H1 (cell line): ENCODE measurements around the gene THPO. TPM values are rescaled to one million over a fixed set of nuclear protein-coding genes. Genes with fewer than 3 reads are reported as not detected.

Experiments
- CTCF ChIA-PET: fragments of 300-600 bp; sonication (Branson Sonifier 250); formaldehyde crosslinking; loops from one replicate; lab custom pipeline; 2021; ENCODE audit not compliant: partially characterized antibody; lab: Charles Lee
- POLR2A ChIA-PET: fragments of 300-600 bp; sonication (Branson Sonifier 250); formaldehyde crosslinking; loops from one replicate; lab custom pipeline; 2021; ENCODE audit warnings: inconsistent platforms; ENCODE audit not compliant: partially characterized antibody; lab: Charles Lee
- DNase-seq, 2 experiments: peaks; one replicate each; pipeline versions ENCODE4 v3.0.0 to v3.0.0-alpha.2; 2010 to 2022; ENCODE audit warnings: low spot score in 2 of 2, low read depth in 1 of 2, mixed read lengths in 1 of 2
- FAIRE-seq: peaks from 2 replicates; lab custom pipeline; 2011; peaks lifted over from hg19 to GRCh38; lab: Jason Lieb, UNC
- H2AFZ ChIP-seq: 2 replicates; pipeline ENCODE4 v1.8.1; 2012; ENCODE audit warnings: low read length, inconsistent platforms
- H2AK5ac ChIP-seq: 2 replicates; pipeline ENCODE4 v1.6.1; 2013; ENCODE audit warnings: low read depth, low read length
- H2BK120ac ChIP-seq: replicated peaks from 2 replicates; pipeline ENCODE3; 2013; ENCODE audit warnings: low read depth, low read length, inconsistent platforms
- H2BK12ac ChIP-seq: 2 replicates; pipeline ENCODE4 v1.6.1; 2013; ENCODE audit warnings: low read depth, low read length
- H2BK15ac ChIP-seq: 2 replicates; pipeline ENCODE4 v1.6.1; 2013; ENCODE audit warnings: low read length
- H2BK20ac ChIP-seq: 2 replicates; pipeline ENCODE4 v1.6.1; 2013; ENCODE audit warnings: low read length
- H2BK5ac ChIP-seq: 2 replicates; pipeline ENCODE4 v1.6.1; 2013; ENCODE audit warnings: low read depth, low read length
- H3K14ac ChIP-seq: 2 replicates; pipeline ENCODE4 v1.6.1; 2013; ENCODE audit warnings: inconsistent platforms; ENCODE audit not compliant: insufficient read length
- H3K18ac ChIP-seq: 2 replicates; pipeline ENCODE4 v1.6.1; 2013; ENCODE audit warnings: low read length; ENCODE audit errors: extremely low read depth
- H3K23ac ChIP-seq: 2 replicates; pipeline ENCODE4 v1.6.1; 2013; ENCODE audit warnings: inconsistent platforms; ENCODE audit not compliant: insufficient read length
- H3K23me2 ChIP-seq: 2 replicates; pipeline ENCODE4 v1.6.1; 2013; ENCODE audit warnings: low read depth, low read length
- H3K27ac ChIP-seq: 2 replicates; pipeline ENCODE4 v1.6.1; 2011; ENCODE audit warnings: low read depth, low read length, inconsistent platforms
- H3K27me3 ChIP-seq, 4 experiments: replicated peaks in 1 of 4; 1 replicate in 1 of 4; 2 replicates in 3 of 4; pipeline versions ENCODE4 v1.6.1 to v1.8.1; 2011 to 2013; ENCODE audit warnings: low read length in 3 of 4, mild to moderate bottlenecking in 3 of 4, inconsistent platforms in 2 of 4, mixed read lengths in 2 of 4, moderate library complexity in 1 of 4; ENCODE audit not compliant: control insufficient read depth in 3 of 4, insufficient read depth in 3 of 4; ENCODE audit errors: extremely low read depth in 1 of 4
- H3K36me3 ChIP-seq, 4 experiments: 2 replicates each; pipeline versions ENCODE4 v1.6.1 to v1.8.1; 2011 to 2013; ENCODE audit warnings: mild to moderate bottlenecking in 4 of 4, low read length in 3 of 4, moderate library complexity in 2 of 4, control low read depth in 1 of 4, inconsistent platforms in 1 of 4; ENCODE audit not compliant: insufficient read depth in 4 of 4, control insufficient read depth in 2 of 4
- H3K4ac ChIP-seq: replicated peaks from 2 replicates; pipeline ENCODE3; 2013; ENCODE audit warnings: low read length, low read depth, mixed read lengths, inconsistent platforms; ENCODE audit not compliant: insufficient read length
- H3K4me1 ChIP-seq, 4 experiments: replicated peaks in 1 of 4; 1 replicate in 1 of 4; 2 replicates in 3 of 4; pipeline versions ENCODE4 v1.6.1 to v1.8.1; 2011 to 2013; ENCODE audit warnings: low read length in 3 of 4, inconsistent platforms in 2 of 4, mixed read lengths in 1 of 4; ENCODE audit not compliant: insufficient read depth in 4 of 4, control insufficient read depth in 3 of 4
- H3K4me2 ChIP-seq, 2 experiments: 2 replicates each; pipeline versions ENCODE4 v1.6.1 to v1.8.1; 2011 to 2013; ENCODE audit warnings: low read depth in 2 of 2, low read length in 2 of 2, control low read depth in 1 of 2, inconsistent platforms in 1 of 2, mild to moderate bottlenecking in 1 of 2; ENCODE audit not compliant: insufficient read depth in 1 of 2
- H3K4me3 ChIP-seq, 4 experiments: fragments of 200-600, 300-600 bp in 1 of 4; sonication (generic), shearing (Covaris generic), sonication (Bioruptor Twin) in 1 of 4; 2 replicates each; pipeline versions ENCODE4 v1.5.1 to v1.8.1; 2011 to 2016; ENCODE audit warnings: low read length in 4 of 4, low read depth in 3 of 4, control low read depth in 2 of 4, inconsistent platforms in 2 of 4, mild to moderate bottlenecking in 2 of 4, mixed read lengths in 1 of 4, moderate library complexity in 1 of 4; ENCODE audit not compliant: insufficient read depth in 2 of 4; ENCODE audit errors: extremely low read depth in 1 of 4
- H3K56ac ChIP-seq: replicated peaks from 2 replicates; pipeline ENCODE3; 2013; ENCODE audit warnings: low read depth, mild to moderate bottlenecking, mixed read lengths, low read length, inconsistent platforms; ENCODE audit not compliant: insufficient read length
- H3K79me1 ChIP-seq: 2 replicates; pipeline ENCODE4 v1.6.1; 2013; ENCODE audit warnings: low read depth, low read length, control low read depth
- H3K79me2 ChIP-seq, 2 experiments: 2 replicates each; pipeline versions ENCODE4 v1.6.1 to v1.8.1; 2012 to 2013; ENCODE audit warnings: low read length in 2 of 2, mild to moderate bottlenecking in 2 of 2, inconsistent platforms in 1 of 2; ENCODE audit not compliant: insufficient read depth in 2 of 2, control insufficient read depth in 1 of 2
- H3K9ac ChIP-seq, 4 experiments: replicated peaks in 1 of 4; 1 replicate in 1 of 4; 2 replicates in 3 of 4; pipeline versions ENCODE4 v1.6.1 to v1.8.1; 2011 to 2013; ENCODE audit warnings: low read depth in 3 of 4, low read length in 3 of 4, control low read depth in 2 of 4, mild to moderate bottlenecking in 2 of 4, moderate library complexity in 2 of 4, inconsistent platforms in 1 of 4; ENCODE audit errors: extremely low read depth in 1 of 4
- H3K9me3 ChIP-seq, 2 experiments: 2 replicates each; pipeline versions ENCODE4 v1.6.1 to v1.8.1; 2012 to 2013; ENCODE audit warnings: mild to moderate bottlenecking in 2 of 2, moderate library complexity in 2 of 2, control low read depth in 1 of 2, inconsistent platforms in 1 of 2, low read depth in 1 of 2, low read length in 1 of 2, mixed read lengths in 1 of 2; ENCODE audit not compliant: insufficient read depth in 2 of 2
- H4K20me1 ChIP-seq, 2 experiments: replicated peaks in 1 of 2; 2 replicates each; pipeline versions ENCODE3 to v1.8.1; 2011 to 2013; ENCODE audit warnings: inconsistent platforms in 2 of 2, low read length in 2 of 2, mild to moderate bottlenecking in 1 of 2; ENCODE audit not compliant: insufficient read depth in 2 of 2, control insufficient read depth in 1 of 2
- H4K5ac ChIP-seq: 2 replicates; pipeline ENCODE4 v1.6.1; 2013; ENCODE audit warnings: low read length, low read depth, mixed read lengths, inconsistent platforms; ENCODE audit not compliant: insufficient read length
- H4K8ac ChIP-seq: 2 replicates; pipeline ENCODE4 v1.8.0; 2013; ENCODE audit warnings: mild to moderate bottlenecking, moderate library complexity, low read length, inconsistent platforms; ENCODE audit not compliant: insufficient read depth; ENCODE audit errors: extremely low read depth
- H4K91ac ChIP-seq: replicated peaks from 2 replicates; pipeline ENCODE3; 2013; ENCODE audit warnings: low read length, mixed read lengths, inconsistent platforms; ENCODE audit not compliant: insufficient read length
- SRF ChIP-seq: IDR thresholded peaks from 2 replicates; pipeline ENCODE4 v1.6.1; 2011; ENCODE audit warnings: mild to moderate bottlenecking, low read depth, low read length, moderate library complexity
- WGBS, 2 experiments: shearing (Covaris generic) in 1 of 2; methylation state at CpG; one replicate each; pipeline versions ENCODE4 v1.1.6 to v1.1.7; 2013 to 2015; ENCODE audit warnings: low lambda C conversion rate in 2 of 2, mixed read lengths in 2 of 2, inconsistent platforms in 1 of 2, low coverage in 1 of 2, missing lambda C conversion rate in 1 of 2; ENCODE audit not compliant: insufficient replicate concordance in 2 of 2, insufficient coverage in 1 of 2, insufficient read length in 1 of 2; ENCODE audit errors: extremely low coverage in 1 of 2, missing lambda C conversion rate in 1 of 2; 5-methylcytosine and 5-hydroxymethylcytosine counted together
- polyA plus RNA-seq, 7 experiments: library from polyadenylated mRNA; depleted of rRNA in 3 of 7; stranded (reverse) in 5 of 7; unstranded in 2 of 7; fragments of >200 nt in 5 of 7; fragments of 200-250 nt in 2 of 7; gene quantifications; 1 replicate in 5 of 7; 2 replicates in 1 of 7; 4 replicates in 1 of 7; pipeline versions ENCODE4 v1.2.1 to v1.2.3, GENCODE V29; 2011 to 2013; ENCODE audit warnings: missing spikeins in 2 of 7, mixed read lengths in 2 of 7
- total RNA-seq: library from RNA; stranded (reverse); fragmentation: NEBNext Ultra II Directional; extraction: Animal tissue kit (Norgen Biotek cat#: 25700); gene quantifications from 2 replicates; pipeline ENCODE4 v1.2.1, GENCODE V29; 2021

Gene THPO
- total and polyA plus RNA-seq, 2 of the 8 experiments (the other 6 are each of a cell fraction or from before 2014, with no cell fraction given), result 0.82 to 1.2 TPM

DNA sequence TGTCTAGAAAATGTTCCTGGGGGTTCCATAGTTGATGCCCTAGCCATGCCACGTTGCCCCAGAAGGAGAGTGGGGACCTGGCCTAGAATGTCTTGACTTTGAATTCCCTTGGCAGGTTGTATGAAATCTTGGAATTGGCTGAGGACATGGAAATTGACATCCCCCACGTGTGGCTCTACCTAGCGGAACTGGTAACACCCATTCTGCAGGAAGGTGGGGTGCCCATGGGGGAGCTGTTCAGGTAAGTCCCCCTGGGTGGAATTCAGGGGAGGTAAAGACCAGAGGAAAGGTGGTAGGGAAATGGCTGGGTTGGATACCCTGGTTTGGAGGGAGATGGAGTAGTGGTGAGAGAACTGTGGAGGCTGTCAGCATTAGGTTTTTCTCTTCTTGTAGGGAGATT is 49.5 kb downstream of the THPO start:
- POLR2A ChIA-PET, result interaction anchor here (0.6 to 9.8 kb wide), 7 partner anchors 13 to 130 kb away, joined by 3 to 148 read pairs (median 5); partner anchors contain the start of genes CLCN2, EIF4G1 and POLR2H
- no peaks in the 10 kb centered on the region for H3K9me3 ChIP-seq
- FAIRE-seq, result no peak

More for the DNA sequence above, 49.5 kb downstream of the THPO start:
- Histone ChIP-seq H3K14ac (no peak overlapping the region), H3K79me2 (no peaks in the 10 kb centered on the region), H2BK120ac (no peak overlapping the region), H3K23ac (no peak overlapping the region), H2BK20ac (no peak overlapping the region), H2AK5ac (no peak overlapping the region), H3K4me3 (no peak overlapping the region), H3K9ac (no peak overlapping the region), H2BK12ac (no peak overlapping the region), H2BK5ac (no peak overlapping the region), H3K4me1 (no peaks in the 10 kb centered on the region), H2AFZ (no peak overlapping the region), H3K27me3 (no peaks in the 10 kb centered on the region), H3K79me1 (peaks cover 5% of the 10 kb centered on the region), H3K23me2 (no peaks in the 10 kb centered on the region), H4K5ac (no peak overlapping the region), H2BK15ac (no peak overlapping the region), H3K4me2 (no peak overlapping the region), H4K8ac (no peak overlapping the region), H4K20me1 (peaks cover 16 to 29% of the 10 kb centered on the region in 2 experiments), H3K4ac (no peak overlapping the region), H3K27ac (no peak overlapping the region), H3K56ac (no peak overlapping the region), H4K91ac (no peak overlapping the region), H3K36me3 (peaks cover 73 to 99% (median 91%) of the 10 kb centered on the region in 4 experiments), H3K18ac (no peak overlapping the region)
- DNase-seq, result no peak
- no peak for TF ChIP-seq SRF
- 61% methylated on average over 3 of the region's 3 CpGs; no CpG with 5 or more reads in 1 of the 2 experiments for WGBS, 2 experiments
- CTCF ChIA-PET, result interaction anchor here (1.1 kb wide), 1 partner anchor 12 kb away, joined by 3 read pairs; no protein-coding TSS in a partner anchor
